Heart left ventricle (tissue), 13 donors: ENCODE data around the gene CNTLN.

Experiments
- POLR2A ChIP-seq, 2 donors: fragments of 450-650 bp; IDR thresholded peaks; one replicate each; pipeline ENCODE4 v1.6.1; 2017; ENCODE audit warnings: antibody characterized with exemption in 2 of 2, mild to moderate bottlenecking in 2 of 2, moderate library complexity in 2 of 2
- TF ChIP-seq, protein P1 (sequence below), 12 donors: fragments of 200-600 bp; sonication (generic) in 4 of 12; IDR thresholded peaks; one replicate each; pipeline versions ENCODE4 v1.5.0 to v1.8.0; 2018 to 2022; ENCODE audit warnings: antibody characterized with exemption in 12 of 12, mild to moderate bottlenecking in 5 of 12
- donor health status: ischemic (EF 13 %, LVEDD 7.1; RV severe dilation, severe dysfunction).
- donor health status: DM: no; HTN: yes; CAD: no.
- donor health status: DM: no; HTN: no; CAD: no.
- donor health status: ischemic (EF 25% LVEDD 6.9; RV normal size, moderate dysfunction).
- donor health status: ischemic (EF 25% LVEDD 5.7; RV mildly dilated, moderate dysfunction).
- donor health status: ischemic (EF 35%, LVEDD 5.7; RV mildly dilated, moderate dysfunction).
- donor health status: nonischemic (EF 11% LVEDD 7.7; RV severe dilation, severe dysfunction).
- donor health status: DM: yes; HTN: yes; CAD: no.
- donor health status: PGD.
- donor health status: ischemic (EF 29% LVEDD 5.4; RV normal size, mild dysfunction).
- donor health status: nonischemic (EF 23%, LVEDD 6.1; RV moderate dilation, normal function).

DNA sequence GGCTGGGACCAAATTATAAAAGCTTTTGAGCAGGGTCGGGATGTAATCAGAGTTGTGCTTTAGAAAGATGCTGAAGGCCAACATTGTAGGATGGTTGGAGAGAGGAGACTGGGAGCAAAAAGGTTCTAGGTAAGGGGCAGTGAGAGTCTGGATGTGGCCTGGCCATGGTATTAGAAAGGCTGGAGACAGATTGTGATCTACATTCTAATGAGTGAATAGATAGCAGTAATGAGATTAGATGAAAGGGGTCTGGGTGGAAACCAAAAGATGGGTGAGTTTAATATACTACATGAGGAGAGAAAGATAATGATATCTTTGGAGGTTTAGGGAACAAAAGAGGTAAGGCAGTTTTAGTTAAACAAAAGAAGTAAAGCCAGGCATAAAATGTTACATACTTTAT is 355.3 kb downstream of the CNTLN start:
- TF ChIP-seq, protein P1, sequence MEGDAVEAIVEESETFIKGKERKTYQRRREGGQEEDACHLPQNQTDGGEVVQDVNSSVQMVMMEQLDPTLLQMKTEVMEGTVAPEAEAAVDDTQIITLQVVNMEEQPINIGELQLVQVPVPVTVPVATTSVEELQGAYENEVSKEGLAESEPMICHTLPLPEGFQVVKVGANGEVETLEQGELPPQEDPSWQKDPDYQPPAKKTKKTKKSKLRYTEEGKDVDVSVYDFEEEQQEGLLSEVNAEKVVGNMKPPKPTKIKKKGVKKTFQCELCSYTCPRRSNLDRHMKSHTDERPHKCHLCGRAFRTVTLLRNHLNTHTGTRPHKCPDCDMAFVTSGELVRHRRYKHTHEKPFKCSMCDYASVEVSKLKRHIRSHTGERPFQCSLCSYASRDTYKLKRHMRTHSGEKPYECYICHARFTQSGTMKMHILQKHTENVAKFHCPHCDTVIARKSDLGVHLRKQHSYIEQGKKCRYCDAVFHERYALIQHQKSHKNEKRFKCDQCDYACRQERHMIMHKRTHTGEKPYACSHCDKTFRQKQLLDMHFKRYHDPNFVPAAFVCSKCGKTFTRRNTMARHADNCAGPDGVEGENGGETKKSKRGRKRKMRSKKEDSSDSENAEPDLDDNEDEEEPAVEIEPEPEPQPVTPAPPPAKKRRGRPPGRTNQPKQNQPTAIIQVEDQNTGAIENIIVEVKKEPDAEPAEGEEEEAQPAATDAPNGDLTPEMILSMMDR (IDR thresholded peaks at IDR 0.05), result no peak
- no peak for TF ChIP-seq POLR2A (IDR thresholded peaks at IDR 0.05)
